Gastrocnemius medialis (tissue), 4 donors: ENCODE data around the gene GJD4. TPM values are rescaled to one million over a fixed set of nuclear protein-coding genes. Genes with fewer than 3 reads are reported as not detected.

Source experiments
- ATAC-seq, 2 donors: fragments of 150-250 bp; one replicate each; pipeline ENCODE4 v1.9.1; 2016
- DNase-seq, 2 donors: peaks; one replicate each; pipeline ENCODE4 v3.0.0-alpha.2; 2019
- H3K27ac ChIP-seq, 4 donors: fragments of 200-600 bp; sonication (generic); 1 replicate in 1 of 4; 2 replicates in 3 of 4; pipeline ENCODE4 v1.5.1; 2016 to 2018; ENCODE audit warnings: mild to moderate bottlenecking in 2 of 4, moderate library complexity in 1 of 4
- H3K27me3 ChIP-seq, 3 donors: fragments of 200-600 bp; sonication (generic) in 2 of 3; 1 replicate in 1 of 3; 2 replicates in 2 of 3; pipeline versions ENCODE4 v1.5.1 to v1.6.0; 2016 to 2019; ENCODE audit warnings: mild to moderate bottlenecking in 1 of 3, moderate library complexity in 1 of 3
- H3K36me3 ChIP-seq, 2 donors: fragments of 200-600 bp; sonication (generic) in 1 of 2; one replicate each; pipeline ENCODE4 v1.5.1; 2017 to 2018
- H3K4me1 ChIP-seq, 2 donors: fragments of 200-600 bp; sonication (generic) in 1 of 2; one replicate each; pipeline ENCODE4 v1.5.1; 2016 to 2017; ENCODE audit warnings: mild to moderate bottlenecking in 2 of 2
- H3K4me3 ChIP-seq, 4 donors: fragments of 200-600 bp; sonication (generic) in 3 of 4; 1 replicate in 1 of 4; 2 replicates in 3 of 4; pipeline ENCODE4 v1.5.1; 2016 to 2019; ENCODE audit warnings: mild to moderate bottlenecking in 2 of 4
- H3K9me3 ChIP-seq, 3 donors: fragments of 200-600 bp; sonication (generic) in 2 of 3; 1 replicate in 1 of 3; 2 replicates in 2 of 3; pipeline ENCODE4 v1.5.1; 2016 to 2019
- CTCF ChIP-seq, 5 experiments: fragments of 450-650 bp in 3 of 5; fragments of 200-600 bp in 2 of 5; sonication (generic) in 2 of 5; IDR thresholded peaks in 4 of 5; conservative IDR thresholded peaks in 1 of 5; 1 replicate in 4 of 5; 2 replicates in 1 of 5; pipeline ENCODE4 v1.5.1; 2016 to 2019; ENCODE audit warnings: antibody characterized with exemption in 5 of 5, mild to moderate bottlenecking in 3 of 5, moderate library complexity in 3 of 5
- POLR2A ChIP-seq, 2 donors: fragments of 450-650 bp; IDR thresholded peaks; one replicate each; pipeline ENCODE4 v1.6.1; 2017; ENCODE audit warnings: antibody characterized with exemption in 2 of 2, mild to moderate bottlenecking in 2 of 2, moderate library complexity in 2 of 2
- in situ Hi-C, 4 donors: fragments of 200-750 bp; cut with MboI; loops; one replicate each; pipeline versions ENCODE4 v1.15.0 to v1.8.0; 2017; ENCODE audit warnings: low sequenced_read_pairs in 4 of 4
- intact Hi-C: fragments of 100-400 bp; cut with DNase I; formaldehyde crosslinking; loops from one replicate; pipeline ENCODE4 v1.15.1; 2023; ENCODE audit warnings: low total_unique reads
- total RNA-seq, 4 donors: library from RNA; depleted of rRNA; stranded (reverse); fragments of >200 nt; gene quantifications; one replicate each; pipeline versions ENCODE4 v1.1.0 to v1.2.3, GENCODE V29; 2016

Gene GJD4
- total RNA-seq, 4 donors from 2014 or later = not detected

GRCh38 chr10:35633006-35633980 lies 28.2 kb downstream of the GJD4 start:
- H3K4me1 ChIP-seq = no peaks in the 10 kb centered on the region
- in situ Hi-C loops = loop anchor here in 3 of 4 donors (10.0 kb wide), 2 partner anchors 1142 to 1152 kb away; no protein-coding TSS in a partner anchor
- no peaks in the 10 kb centered on the region for H3K27me3 ChIP-seq
- no peaks in the 10 kb centered on the region for H3K36me3 ChIP-seq
- no peak for DNase-seq
- H3K9me3 ChIP-seq = no peaks in the 10 kb centered on the region
- ATAC-seq = no peak
- TF ChIP-seq CTCF (IDR thresholded peaks at IDR 0.05 in 4 of 5, conservative IDR thresholded peaks at IDR 0.05 in 1 of 5) (no peak), POLR2A (IDR thresholded peaks at IDR 0.05) (no peak)
- no peak overlapping the region for H3K27ac ChIP-seq
- intact Hi-C loops = no loop called here
- H3K4me3 ChIP-seq = no peak overlapping the region

- H3K27ac ChIP-seq = no peak overlapping the region
- no peaks in the 10 kb centered on the region for H3K9me3 ChIP-seq
- DNase-seq (no peak), ATAC-seq (peak; percentile 60 to 83)
- no peaks in the 10 kb centered on the region for H3K27me3 ChIP-seq
- H3K4me3 ChIP-seq = no peak overlapping the region
- peak; percentile 80 to 93 (median 84) for TF ChIP-seq CTCF (IDR thresholded peaks at IDR 0.05 in 4 of 5, conservative IDR thresholded peaks at IDR 0.05 in 1 of 5)
- no peak for TF ChIP-seq POLR2A (IDR thresholded peaks at IDR 0.05)
- in situ Hi-C loops = loop anchor here (5.0 to 10.0 kb wide), 3 partner anchors 1139 to 1149 kb away; no protein-coding TSS in a partner anchor
- no peaks in the 10 kb centered on the region for H3K36me3 ChIP-seq
- intact Hi-C loops = loop anchor here (1.0 kb wide), 1 partner anchor 1144 kb away; no protein-coding TSS in a partner anchor
- H3K4me1 ChIP-seq = peaks cover 0 to 9% of the 10 kb centered on the region in 2 donors
These were observed 30.4 kb downstream of the GJD4 start for GRCh38 chr10:35635576-35635975.

- intact Hi-C loops = no loop called here
- Histone ChIP-seq H3K36me3 (no peaks in the 10 kb centered on the region), H3K27me3 (no peaks in the 10 kb centered on the region), H3K27ac (no peak overlapping the region), H3K9me3 (no peaks in the 10 kb centered on the region), H3K4me3 (no peak overlapping the region), H3K4me1 (peaks cover 0 to 9% of the 10 kb centered on the region in 2 donors)
- no peak for DNase-seq
- no peak for TF ChIP-seq POLR2A (IDR thresholded peaks at IDR 0.05)
- no peak for TF ChIP-seq CTCF (IDR thresholded peaks at IDR 0.05 in 4 of 5, conservative IDR thresholded peaks at IDR 0.05 in 1 of 5)
- in situ Hi-C loops = loop anchor here (5.0 to 10.0 kb wide), 3 partner anchors 1138 to 1148 kb away; no protein-coding TSS in a partner anchor
- no peak for ATAC-seq
These were observed 31.8 kb downstream of the GJD4 start for GRCh38 chr10:35636956-35637355.

GRCh38 chr10:35637462-35637861 lies 32.3 kb downstream of the GJD4 start:
- DNase-seq = no peak
- in situ Hi-C loops = loop anchor here (5.0 to 10.0 kb wide), 3 partner anchors 1137 to 1147 kb away; no protein-coding TSS in a partner anchor
- TF ChIP-seq CTCF (IDR thresholded peaks at IDR 0.05 in 4 of 5, conservative IDR thresholded peaks at IDR 0.05 in 1 of 5) = no peak
- TF ChIP-seq POLR2A (IDR thresholded peaks at IDR 0.05) = no peak
- H3K36me3 ChIP-seq = no peaks in the 10 kb centered on the region
- no peak overlapping the region for H3K4me3 ChIP-seq
- H3K9me3 ChIP-seq = no peaks in the 10 kb centered on the region
- H3K27me3 ChIP-seq = no peaks in the 10 kb centered on the region
- H3K27ac ChIP-seq = no peak overlapping the region
- intact Hi-C loops = no loop called here
- no peak for ATAC-seq
- H3K4me1 ChIP-seq = peaks cover 0 to 9% of the 10 kb centered on the region in 2 donors
